ENCODE results near the gene NCKAP5.

DNA sequence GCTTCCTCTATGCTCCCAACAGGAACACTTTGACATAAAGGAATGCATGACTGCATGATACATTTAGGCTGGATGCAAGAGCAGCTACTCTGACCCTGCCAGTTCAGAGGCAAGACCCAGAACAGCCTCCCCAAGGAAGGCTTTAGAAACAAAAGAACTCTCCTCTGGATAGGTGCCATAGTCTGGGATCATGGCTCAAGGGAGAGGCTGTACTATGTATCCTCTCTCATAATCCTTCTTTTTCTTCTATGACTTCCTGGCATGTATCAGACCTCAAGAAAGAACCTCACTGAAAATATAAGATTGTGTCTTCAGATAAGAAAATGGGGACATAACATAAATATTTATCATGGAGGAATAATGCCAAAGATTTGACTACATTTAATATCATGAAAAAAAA is 704.3 kb downstream of the NCKAP5 start:
- TF ChIP-seq, protein P1, sequence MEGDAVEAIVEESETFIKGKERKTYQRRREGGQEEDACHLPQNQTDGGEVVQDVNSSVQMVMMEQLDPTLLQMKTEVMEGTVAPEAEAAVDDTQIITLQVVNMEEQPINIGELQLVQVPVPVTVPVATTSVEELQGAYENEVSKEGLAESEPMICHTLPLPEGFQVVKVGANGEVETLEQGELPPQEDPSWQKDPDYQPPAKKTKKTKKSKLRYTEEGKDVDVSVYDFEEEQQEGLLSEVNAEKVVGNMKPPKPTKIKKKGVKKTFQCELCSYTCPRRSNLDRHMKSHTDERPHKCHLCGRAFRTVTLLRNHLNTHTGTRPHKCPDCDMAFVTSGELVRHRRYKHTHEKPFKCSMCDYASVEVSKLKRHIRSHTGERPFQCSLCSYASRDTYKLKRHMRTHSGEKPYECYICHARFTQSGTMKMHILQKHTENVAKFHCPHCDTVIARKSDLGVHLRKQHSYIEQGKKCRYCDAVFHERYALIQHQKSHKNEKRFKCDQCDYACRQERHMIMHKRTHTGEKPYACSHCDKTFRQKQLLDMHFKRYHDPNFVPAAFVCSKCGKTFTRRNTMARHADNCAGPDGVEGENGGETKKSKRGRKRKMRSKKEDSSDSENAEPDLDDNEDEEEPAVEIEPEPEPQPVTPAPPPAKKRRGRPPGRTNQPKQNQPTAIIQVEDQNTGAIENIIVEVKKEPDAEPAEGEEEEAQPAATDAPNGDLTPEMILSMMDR (IDR thresholded peaks at IDR 0.05; ENCODE audit: low read length) = no peak
- no peak for TF ChIP-seq EZH2 (IDR thresholded peaks at IDR 0.05; ENCODE audit: borderline replicate concordance, low read length)
